HG03571 (cell line): ENCODE results near the gene ZFAND4.
"Not testable (repeated sequence)": the region's sequence is repeated elsewhere in the genome, so short reads cannot be mapped to it uniquely, and the experiment has no call there.

ENCODE experiments used
- ATAC-seq: cut with Tn5 transposase; IDR thresholded peaks from one replicate; pipeline ENCODE4 v1.9.1; 2021; ENCODE audit not compliant: unreplicated experiment

ZFAND4 gene

GRCh38 chr10:45592432-45592831 is 80.1 kb downstream of the ZFAND4 start:
- ATAC-seq: no peak

- no peak for ATAC-seq
Observed at GRCh38 chr10:45591280-45591679, 81.3 kb downstream of the ZFAND4 start.

DNA sequence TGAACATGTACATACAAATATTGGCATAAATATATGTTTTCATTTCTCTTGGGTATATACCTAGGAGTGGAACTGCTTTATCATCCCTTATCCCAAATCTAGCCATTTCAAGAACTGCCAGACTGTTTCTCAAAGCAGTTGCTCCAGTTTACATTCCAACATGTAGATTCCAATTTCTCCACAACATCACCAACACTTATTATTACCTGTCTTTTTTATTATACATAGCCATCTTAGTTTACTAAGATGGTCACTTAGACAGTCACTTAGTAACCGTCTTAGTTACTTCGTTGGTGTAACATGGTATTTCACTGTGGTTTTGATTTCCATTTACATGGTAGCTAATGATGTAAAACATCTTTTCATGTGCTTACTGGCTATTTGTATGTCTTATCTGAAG is 82.7 kb downstream of the ZFAND4 start:
- no peak for ATAC-seq

- ATAC-seq: no peak
Observed at GRCh38 chr10:45589009-45589408, 83.6 kb downstream of the ZFAND4 start.

DNA sequence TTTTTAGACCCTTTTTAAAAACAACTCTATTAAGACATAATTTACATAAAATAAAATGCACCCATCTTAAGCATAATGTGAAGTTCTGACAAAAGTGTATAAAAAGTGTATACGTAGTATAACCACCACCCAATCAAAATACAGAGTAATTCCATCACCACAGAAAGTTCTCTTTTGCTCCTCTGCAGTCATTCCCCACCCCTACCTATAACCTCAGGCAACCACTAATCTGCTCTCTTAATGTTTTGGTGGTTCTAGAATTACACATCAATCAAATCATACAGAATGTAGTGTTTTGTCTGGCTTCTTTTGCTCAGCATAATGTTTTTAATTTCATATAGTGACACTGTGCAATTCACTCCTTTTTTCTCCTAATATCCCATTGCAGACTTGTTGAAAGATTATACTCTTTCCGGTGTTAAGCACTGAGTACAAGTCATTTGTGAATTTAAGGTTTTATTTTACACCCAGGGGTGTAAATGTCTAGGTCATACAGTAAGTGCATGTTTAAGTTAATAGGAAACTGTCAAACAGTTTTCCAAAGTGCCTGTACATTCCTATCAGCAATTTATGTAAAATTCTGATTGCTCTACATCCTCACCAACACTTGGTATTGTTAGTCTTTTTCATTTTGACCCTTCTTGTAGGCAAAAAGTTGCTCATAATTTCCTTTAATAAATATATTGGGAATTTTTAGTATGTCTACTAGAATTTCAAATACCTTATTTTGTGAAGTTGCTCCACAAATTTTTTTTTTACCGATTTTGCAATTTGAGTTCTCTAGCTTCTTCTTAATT is 86.3 kb downstream of the ZFAND4 start:
- ATAC-seq: no peak

DNA sequence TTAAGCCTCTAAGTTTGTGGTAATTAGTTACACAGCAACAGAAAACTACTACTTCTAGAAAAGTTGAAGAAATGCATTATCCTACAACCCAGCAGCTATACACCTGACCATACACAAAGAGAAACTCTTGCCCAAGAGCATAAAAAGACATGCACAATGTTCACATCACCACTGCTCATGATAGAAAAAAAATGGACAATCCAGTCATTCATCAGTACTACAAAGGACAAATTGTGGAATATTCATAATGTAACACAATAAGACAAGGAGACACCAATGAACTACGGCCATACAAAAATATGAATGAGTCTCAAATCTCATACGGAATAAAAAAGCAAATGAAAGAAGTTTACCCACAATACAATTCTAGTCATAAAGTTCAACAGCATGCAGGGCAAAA is 87.4 kb downstream of the ZFAND4 start:
- ATAC-seq: no peak

DNA sequence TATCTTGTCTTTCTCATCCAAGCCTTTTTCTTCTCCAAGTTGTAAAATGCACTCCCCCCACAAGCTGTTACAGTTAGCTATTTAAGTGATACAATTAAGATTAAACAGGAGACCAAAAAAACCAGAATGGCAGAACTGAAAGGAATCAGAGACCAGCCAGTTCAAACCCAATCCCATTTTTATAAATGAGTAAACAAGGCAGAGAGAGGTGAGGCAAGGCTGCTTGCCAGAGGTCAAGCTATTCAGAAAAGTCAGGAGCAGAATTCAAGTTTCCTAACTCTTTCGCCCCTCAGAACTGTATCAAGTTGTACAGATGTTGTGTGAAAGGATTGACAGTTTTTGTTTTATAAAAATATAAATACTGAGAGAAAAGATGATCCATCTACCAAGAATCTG is 90.2 kb downstream of the ZFAND4 start:
- no peak for ATAC-seq

- no peak for ATAC-seq
Observed at GRCh38 chr10:45581582-45582385, 90.8 kb downstream of the ZFAND4 start.

DNA sequence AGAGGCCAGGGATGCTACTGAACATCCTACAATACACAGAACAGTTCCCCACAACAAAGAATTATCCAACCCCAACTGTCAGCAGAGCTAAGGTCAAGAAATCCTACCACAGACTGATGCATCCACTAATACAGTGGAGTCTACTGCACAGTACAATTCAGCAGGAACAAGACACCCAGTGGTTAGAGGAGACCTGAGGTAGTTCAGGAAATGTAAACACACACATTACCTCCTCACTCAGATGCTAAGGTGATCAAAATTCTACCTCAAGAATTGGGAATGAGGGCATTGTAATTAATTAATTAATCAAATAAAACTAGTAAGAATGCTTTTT is 91.4 kb downstream of the ZFAND4 start:
- ATAC-seq: no peak

- ATAC-seq: peak; percentile 65
Observed at GRCh38 chr10:45580371-45581215, 92.0 kb downstream of the ZFAND4 start.

DNA sequence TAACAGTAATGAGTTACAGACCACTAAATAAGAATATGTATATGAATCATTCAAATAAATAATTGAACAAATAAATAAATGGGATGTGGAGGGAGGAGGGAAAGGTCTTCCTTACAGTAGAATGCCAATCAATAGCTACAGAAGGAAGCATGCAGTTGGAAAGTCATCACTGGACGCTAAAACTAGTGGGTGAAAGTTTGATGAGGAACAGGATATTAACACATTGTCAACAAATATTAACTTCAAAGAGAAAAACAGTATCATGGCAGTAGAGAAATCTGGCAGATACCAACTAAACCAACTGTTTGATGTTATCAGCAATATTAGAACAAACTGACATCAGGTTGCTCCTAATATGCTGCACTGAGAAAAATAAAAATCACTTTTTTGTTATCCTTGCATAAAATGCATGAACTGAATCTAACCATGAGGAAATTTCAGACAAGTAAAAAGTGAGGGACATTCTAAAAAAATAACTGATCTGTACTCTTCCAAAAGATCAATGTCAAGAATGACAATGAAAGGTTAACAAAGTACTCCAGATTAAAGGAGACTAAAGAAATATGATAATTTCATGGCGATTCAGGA is 94.1 kb downstream of the ZFAND4 start:
- no peak for ATAC-seq

- no peak for ATAC-seq
Observed at GRCh38 chr10:45575966-45576597, 96.5 kb downstream of the ZFAND4 start.

DNA sequence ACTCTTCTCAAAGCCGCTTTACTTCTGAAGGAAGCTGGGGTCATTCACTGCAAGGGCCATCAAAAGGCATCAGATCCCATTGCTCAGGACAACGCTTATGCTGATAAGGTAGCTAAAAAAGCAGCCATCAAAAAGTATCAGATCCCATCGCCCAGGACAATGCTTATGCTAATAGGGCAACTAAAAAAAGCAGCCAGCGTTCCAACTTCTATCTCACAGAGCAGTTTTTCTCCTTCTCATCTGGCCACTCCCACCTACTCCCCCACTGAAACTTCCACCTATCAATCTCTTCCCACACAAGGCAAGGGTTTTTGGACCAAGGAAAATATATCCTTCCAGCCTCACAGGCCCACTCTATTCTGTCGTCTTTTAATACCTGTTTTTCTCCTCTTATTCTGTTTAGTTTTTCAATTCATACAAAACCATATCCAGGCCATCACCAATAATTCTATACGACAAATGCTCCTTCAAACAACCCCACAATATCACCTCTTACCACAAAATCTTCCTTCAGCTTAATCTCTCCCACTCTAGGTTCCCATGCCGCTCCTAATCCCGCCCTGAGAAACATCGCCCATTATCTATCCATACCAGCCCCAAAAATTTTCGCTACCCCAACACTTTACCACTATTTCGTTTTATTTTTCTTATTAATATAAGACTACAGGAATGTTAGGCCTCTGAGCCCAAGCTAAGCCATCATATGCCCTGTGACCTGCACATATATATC is 97.4 kb downstream of the ZFAND4 start:
- not testable (repeated sequence) for ATAC-seq

DNA sequence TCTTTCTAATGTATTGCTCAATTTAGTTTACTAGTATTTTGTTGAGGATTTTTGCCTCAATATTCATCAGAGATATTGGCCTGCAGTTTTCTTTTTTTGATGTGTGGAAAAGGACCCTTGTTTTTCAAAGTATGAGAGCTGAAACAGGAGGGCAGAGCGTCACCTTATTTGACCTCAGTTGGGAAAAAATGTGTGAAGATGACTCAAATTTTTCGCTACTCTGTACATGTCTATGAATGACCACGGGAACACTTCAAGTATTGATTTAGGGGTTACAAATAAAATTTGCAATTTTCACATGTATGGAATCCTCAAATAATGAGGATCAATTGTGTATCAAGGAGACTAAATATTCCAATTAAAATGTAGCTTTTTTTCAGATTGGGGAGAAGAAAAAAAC is 103.1 kb downstream of the ZFAND4 start:
- no peak for ATAC-seq

- ATAC-seq: no peak
Observed at GRCh38 chr10:45566415-45566814, 106.2 kb downstream of the ZFAND4 start.
